HL-60 (cell line): Measurements from ENCODE around the gene ZMYND10.

ENCODE experiments used
- DNase-seq, 2 experiments: peaks; one replicate each; pipeline ENCODE4 v3.0.0-alpha.2; 2010 to 2020; ENCODE audit warnings: low read depth in 1 of 2, low spot score in 1 of 2
- H3K27ac ChIP-seq: fragments of 250-450 bp; sonication (Bioruptor Pico); replicated peaks from 2 replicates; pipeline ENCODE4 v1.5.1; 2020; ENCODE audit warnings: mild to moderate bottlenecking, moderate library complexity
- H3K27me3 ChIP-seq: fragments of 250-450 bp; sonication (Bioruptor Pico); 2 replicates; pipeline ENCODE4 v1.5.1; 2021; ENCODE audit warnings: mild to moderate bottlenecking, moderate library complexity; ENCODE audit not compliant: insufficient read depth, poor library complexity, severe bottlenecking
- H3K4me3 ChIP-seq: replicated peaks from 2 replicates; pipeline ENCODE4 v1.5.1; 2011; ENCODE audit warnings: mild to moderate bottlenecking, control low read depth, low read length; ENCODE audit not compliant: insufficient read depth
- CTCF ChIP-seq: IDR thresholded peaks from one replicate; pipeline ENCODE4 v1.5.1; 2011; ENCODE audit warnings: low read length, control low read depth, inconsistent platforms; ENCODE audit not compliant: insufficient read depth
- GABPA ChIP-seq: IDR thresholded peaks from 2 replicates; pipeline ENCODE4 v1.6.1; 2012; ENCODE audit warnings: low read depth
- POLR2AphosphoS5 ChIP-seq: IDR thresholded peaks from 2 replicates; pipeline ENCODE4 v1.6.1; 2012; ENCODE audit warnings: low read depth
- SPI1 ChIP-seq: IDR thresholded peaks from 2 replicates; pipeline ENCODE4 v1.6.1; 2012; ENCODE audit warnings: low read depth, mild to moderate bottlenecking, borderline replicate concordance
- TF ChIP-seq, protein P1 (sequence below): IDR thresholded peaks from 2 replicates; pipeline ENCODE4 v1.6.1; 2012; ENCODE audit warnings: low read depth; ENCODE audit not compliant: insufficient replicate concordance

ZMYND10 gene

GRCh38 chr3:50300681-50301254 is 44.8 kb downstream of the ZMYND10 start:
- H3K27ac ChIP-seq = peak overlapping the region; percentile 89
- no peak for DNase-seq
- H3K27me3 ChIP-seq = no peaks in the 10 kb centered on the region
- H3K4me3 ChIP-seq = no peak overlapping the region; the same call in 1 of the 2 replicates
- TF ChIP-seq GABPA = no peak
- no peak for TF ChIP-seq SPI1
- TF ChIP-seq CTCF = no peak
- TF ChIP-seq, protein P1, sequence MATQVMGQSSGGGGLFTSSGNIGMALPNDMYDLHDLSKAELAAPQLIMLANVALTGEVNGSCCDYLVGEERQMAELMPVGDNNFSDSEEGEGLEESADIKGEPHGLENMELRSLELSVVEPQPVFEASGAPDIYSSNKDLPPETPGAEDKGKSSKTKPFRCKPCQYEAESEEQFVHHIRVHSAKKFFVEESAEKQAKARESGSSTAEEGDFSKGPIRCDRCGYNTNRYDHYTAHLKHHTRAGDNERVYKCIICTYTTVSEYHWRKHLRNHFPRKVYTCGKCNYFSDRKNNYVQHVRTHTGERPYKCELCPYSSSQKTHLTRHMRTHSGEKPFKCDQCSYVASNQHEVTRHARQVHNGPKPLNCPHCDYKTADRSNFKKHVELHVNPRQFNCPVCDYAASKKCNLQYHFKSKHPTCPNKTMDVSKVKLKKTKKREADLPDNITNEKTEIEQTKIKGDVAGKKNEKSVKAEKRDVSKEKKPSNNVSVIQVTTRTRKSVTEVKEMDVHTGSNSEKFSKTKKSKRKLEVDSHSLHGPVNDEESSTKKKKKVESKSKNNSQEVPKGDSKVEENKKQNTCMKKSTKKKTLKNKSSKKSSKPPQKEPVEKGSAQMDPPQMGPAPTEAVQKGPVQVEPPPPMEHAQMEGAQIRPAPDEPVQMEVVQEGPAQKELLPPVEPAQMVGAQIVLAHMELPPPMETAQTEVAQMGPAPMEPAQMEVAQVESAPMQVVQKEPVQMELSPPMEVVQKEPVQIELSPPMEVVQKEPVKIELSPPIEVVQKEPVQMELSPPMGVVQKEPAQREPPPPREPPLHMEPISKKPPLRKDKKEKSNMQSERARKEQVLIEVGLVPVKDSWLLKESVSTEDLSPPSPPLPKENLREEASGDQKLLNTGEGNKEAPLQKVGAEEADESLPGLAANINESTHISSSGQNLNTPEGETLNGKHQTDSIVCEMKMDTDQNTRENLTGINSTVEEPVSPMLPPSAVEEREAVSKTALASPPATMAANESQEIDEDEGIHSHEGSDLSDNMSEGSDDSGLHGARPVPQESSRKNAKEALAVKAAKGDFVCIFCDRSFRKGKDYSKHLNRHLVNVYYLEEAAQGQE = no peak
- no peak for TF ChIP-seq POLR2AphosphoS5

DNA sequence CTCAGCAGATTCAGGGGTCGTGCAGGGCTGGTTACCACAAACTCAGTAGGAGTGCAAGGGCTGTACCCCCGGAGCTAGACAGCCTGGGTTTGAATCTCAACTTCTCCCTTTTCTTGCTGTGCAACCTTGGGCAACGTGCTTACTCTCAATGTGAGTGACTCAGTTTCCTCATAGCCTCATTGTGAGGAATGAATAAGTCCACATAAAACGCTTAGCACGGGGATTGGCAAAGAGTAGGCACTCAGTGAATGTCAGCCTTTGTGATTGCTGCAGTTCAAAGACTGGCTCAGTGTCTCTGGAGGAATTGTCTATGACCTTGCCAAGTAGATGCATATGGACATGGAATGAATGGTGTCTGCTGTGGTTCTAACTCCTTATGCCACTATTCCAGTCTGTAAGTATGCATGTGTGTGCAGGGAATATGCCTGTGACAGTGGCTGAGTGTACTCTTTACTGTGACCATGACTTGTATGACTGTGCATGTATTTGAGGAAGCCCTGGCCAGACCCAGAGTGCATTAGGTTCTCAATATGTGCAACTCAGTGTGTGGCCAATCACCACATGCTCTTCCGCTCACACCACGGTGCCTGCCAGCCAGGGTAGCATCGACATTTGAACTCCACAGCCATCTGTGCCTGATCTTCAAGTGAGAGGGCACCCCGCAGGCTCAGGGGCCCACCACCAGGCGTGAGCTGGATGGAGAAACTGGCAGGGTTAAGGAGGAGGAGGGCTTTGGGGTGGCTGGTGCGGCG is 45.4 kb downstream of the ZMYND10 start:
- H3K27me3 ChIP-seq = no peaks in the 10 kb centered on the region
- peak overlapping the region; percentile 29 for H3K4me3 ChIP-seq
- peak; percentile 74 to 89 for DNase-seq
- peak overlapping the region; percentile 89 for H3K27ac ChIP-seq
- TF ChIP-seq POLR2AphosphoS5 = peak; percentile 92
- TF ChIP-seq CTCF = no peak
- peak; percentile 80; the same call in 1 of the 2 replicates for TF ChIP-seq SPI1
- TF ChIP-seq, protein P1 = no peak
- no peak for TF ChIP-seq GABPA

GRCh38 chr3:50299638-50299928 is 45.9 kb downstream of the ZMYND10 start:
- TF ChIP-seq GABPA = no peak
- no peak for TF ChIP-seq SPI1
- TF ChIP-seq, protein P1 = no peak
- no peak for TF ChIP-seq POLR2AphosphoS5
- no peak for TF ChIP-seq CTCF
- no peak for DNase-seq

More at GRCh38 chr3:50299638-50299928, 45.9 kb downstream of the ZMYND10 start:
- H3K4me3 ChIP-seq = peak overlapping the region; percentile 29
- H3K27me3 ChIP-seq = no peaks in the 10 kb centered on the region
- H3K27ac ChIP-seq = peak overlapping the region; percentile 89
